Mononuclear cell (primary cell): ENCODE data around the gene GAREM1. TPM values are rescaled to one million over a fixed set of nuclear protein-coding genes. Genes with fewer than 3 reads are reported as not detected.

Experiments
- H3K27me3 ChIP-seq: 2 replicates; pipeline ENCODE4 v1.6.0; 2011; ENCODE audit warnings: low read length, control low read depth; ENCODE audit not compliant: insufficient read depth
- H3K4me1 ChIP-seq: 2 replicates; pipeline ENCODE4 v1.5.1; 2011; ENCODE audit warnings: mild to moderate bottlenecking, low read length, control low read depth; ENCODE audit not compliant: insufficient read depth
- H3K4me3 ChIP-seq: 2 replicates; pipeline ENCODE4 v1.5.1; 2011; ENCODE audit warnings: mild to moderate bottlenecking, low read length, moderate library complexity
- H3K9me3 ChIP-seq: 2 replicates; pipeline ENCODE4 v1.5.1; 2011; ENCODE audit warnings: low read depth, mild to moderate bottlenecking, control low read depth, low read length
- total RNA-seq: library from RNA; depleted of rRNA; stranded (reverse); fragments of >200 nt; gene quantifications from one replicate; pipeline ENCODE4 v1.2.3, GENCODE V29; 2012

GAREM1 gene
- total RNA-seq, 1 donor, result under 0.01 TPM

- no peaks in the 10 kb centered on the region for H3K9me3 ChIP-seq
These were observed 152.1 kb downstream of the GAREM1 start for GRCh38 chr18:32318581-32318980.

GRCh38 chr18:32317651-32318050 lies 153.0 kb downstream of the GAREM1 start:
- Histone ChIP-seq H3K4me1 (no peaks in the 10 kb centered on the region), H3K27me3 (no peaks in the 10 kb centered on the region), H3K4me3 (no peak overlapping the region), H3K9me3 (no peaks in the 10 kb centered on the region)

More at GRCh38 chr18:32318581-32318980, 152.1 kb downstream of the GAREM1 start:
- H3K4me3 ChIP-seq, result no peak overlapping the region
- H3K4me1 ChIP-seq, result no peaks in the 10 kb centered on the region
- no peaks in the 10 kb centered on the region for H3K27me3 ChIP-seq

GRCh38 chr18:32315881-32316280 lies 154.8 kb downstream of the GAREM1 start:
- no peaks in the 10 kb centered on the region for H3K4me1 ChIP-seq
- H3K4me3 ChIP-seq, result no peak overlapping the region
- no peaks in the 10 kb centered on the region for H3K9me3 ChIP-seq
- H3K27me3 ChIP-seq, result no peaks in the 10 kb centered on the region

- Histone ChIP-seq H3K4me3 (no peak overlapping the region), H3K27me3 (no peaks in the 10 kb centered on the region), H3K4me1 (no peaks in the 10 kb centered on the region), H3K9me3 (no peaks in the 10 kb centered on the region)
These were observed 159.9 kb downstream of the GAREM1 start for GRCh38 chr18:32310774-32311173.

- Histone ChIP-seq H3K9me3 (no peaks in the 10 kb centered on the region), H3K4me3 (no peak overlapping the region), H3K27me3 (no peaks in the 10 kb centered on the region), H3K4me1 (no peaks in the 10 kb centered on the region)
These were observed 160.6 kb downstream of the GAREM1 start for GRCh38 chr18:32310101-32310500.

GRCh38 chr18:32308493-32309120 lies 162.1 kb downstream of the GAREM1 start:
- Histone ChIP-seq H3K9me3 (no peaks in the 10 kb centered on the region), H3K4me1 (no peaks in the 10 kb centered on the region), H3K4me3 (no peak overlapping the region)

GRCh38 chr18:32303400-32303799 lies 167.3 kb downstream of the GAREM1 start:
- H3K4me3 ChIP-seq, result no peak overlapping the region
- H3K9me3 ChIP-seq, result no peaks in the 10 kb centered on the region
- no peaks in the 10 kb centered on the region for H3K4me1 ChIP-seq
- H3K27me3 ChIP-seq, result peaks cover 3% of the 10 kb centered on the region

More at GRCh38 chr18:32308493-32309120, 162.1 kb downstream of the GAREM1 start:
- H3K27me3 ChIP-seq, result no peaks in the 10 kb centered on the region

- peaks cover 5% of the 10 kb centered on the region for H3K27me3 ChIP-seq
- no peak overlapping the region for H3K4me3 ChIP-seq
- H3K9me3 ChIP-seq, result no peaks in the 10 kb centered on the region
- H3K4me1 ChIP-seq, result no peaks in the 10 kb centered on the region
These were observed 167.9 kb downstream of the GAREM1 start for GRCh38 chr18:32302806-32303205.

GRCh38 chr18:32301976-32302743 lies 168.5 kb downstream of the GAREM1 start:
- H3K4me3 ChIP-seq, result no peak overlapping the region
- H3K27me3 ChIP-seq, result peaks cover 5% of the 10 kb centered on the region
- no peaks in the 10 kb centered on the region for H3K4me1 ChIP-seq
- no peaks in the 10 kb centered on the region for H3K9me3 ChIP-seq

- H3K27me3 ChIP-seq, result peaks cover 5% of the 10 kb centered on the region
- no peaks in the 10 kb centered on the region for H3K4me1 ChIP-seq
- H3K9me3 ChIP-seq, result no peaks in the 10 kb centered on the region
- no peak overlapping the region for H3K4me3 ChIP-seq
These were observed 169.3 kb downstream of the GAREM1 start for GRCh38 chr18:32301361-32301760.

GRCh38 chr18:32300914-32301313 lies 169.8 kb downstream of the GAREM1 start:
- H3K27me3 ChIP-seq, result peaks cover 5% of the 10 kb centered on the region
- no peaks in the 10 kb centered on the region for H3K4me1 ChIP-seq
- no peaks in the 10 kb centered on the region for H3K9me3 ChIP-seq
- H3K4me3 ChIP-seq, result no peak overlapping the region

- Histone ChIP-seq H3K27me3 (peaks cover 5% of the 10 kb centered on the region), H3K4me3 (no peak overlapping the region), H3K9me3 (no peaks in the 10 kb centered on the region), H3K4me1 (no peaks in the 10 kb centered on the region)
These were observed 171.2 kb downstream of the GAREM1 start for GRCh38 chr18:32299484-32299883.

GRCh38 chr18:32298171-32298667 lies 172.5 kb downstream of the GAREM1 start:
- no peaks in the 10 kb centered on the region for H3K4me1 ChIP-seq
- no peaks in the 10 kb centered on the region for H3K9me3 ChIP-seq
- H3K4me3 ChIP-seq, result no peak overlapping the region
- H3K27me3 ChIP-seq, result peaks cover 5% of the 10 kb centered on the region

GRCh38 chr18:32297579-32298170 lies 173.0 kb downstream of the GAREM1 start:
- Histone ChIP-seq H3K27me3 (peaks cover 5% of the 10 kb centered on the region), H3K4me3 (no peak overlapping the region), H3K4me1 (no peaks in the 10 kb centered on the region), H3K9me3 (no peaks in the 10 kb centered on the region)

- peaks cover 5% of the 10 kb centered on the region for H3K27me3 ChIP-seq
- no peaks in the 10 kb centered on the region for H3K9me3 ChIP-seq
These were observed 173.8 kb downstream of the GAREM1 start for GRCh38 chr18:32296851-32297250.

More at GRCh38 chr18:32296851-32297250, 173.8 kb downstream of the GAREM1 start:
- H3K4me3 ChIP-seq, result no peak overlapping the region
- no peaks in the 10 kb centered on the region for H3K4me1 ChIP-seq
